CD4-positive, CD25-positive, alpha-beta regulatory T cell (primary cell): Measurements from ENCODE around the gene SNX1. TPM values are rescaled to one million over a fixed set of nuclear protein-coding genes. Genes with fewer than 3 reads are reported as not detected.
"Not testable (repeated sequence)": the region's sequence is repeated elsewhere in the genome, so short reads cannot be mapped to it uniquely, and the experiment has no call there.

Source experiments
- ATAC-seq, 2 donors: fragments of 150-1000 bp; cut with Tn5 transposase; one replicate each; pipeline ENCODE4 v1.10.0; 2021; ENCODE audit warnings: low read depth in 2 of 2, moderate number of reproducible peaks in 2 of 2, moderate library complexity in 1 of 2
- DNase-seq, 3 donors: peaks; one replicate each; pipeline versions ENCODE4 v3.0.0 to v3.0.0-alpha.2; 2012 to 2022; ENCODE audit warnings: mixed read lengths in 1 of 3
- H3K27ac ChIP-seq: one replicate; pipeline ENCODE4 v1.7.0; 2013; ENCODE audit warnings: mild to moderate bottlenecking, low read length; ENCODE audit not compliant: insufficient read depth, poor library complexity, severe bottlenecking
- H3K27me3 ChIP-seq: one replicate; pipeline ENCODE4 v1.7.0; 2013; ENCODE audit warnings: low read length; ENCODE audit not compliant: control insufficient read depth, insufficient read depth
- H3K36me3 ChIP-seq: one replicate; pipeline ENCODE4 v1.7.0; 2013; ENCODE audit warnings: mild to moderate bottlenecking, low read length, moderate library complexity; ENCODE audit not compliant: control insufficient read depth, insufficient read depth
- H3K4me1 ChIP-seq: 2 replicates; pipeline ENCODE4 v1.7.0; 2013; ENCODE audit warnings: mild to moderate bottlenecking, low read length; ENCODE audit not compliant: insufficient read depth, control insufficient read depth, poor library complexity, severe bottlenecking
- H3K4me3 ChIP-seq: one replicate; pipeline ENCODE4 v1.7.0; 2013; ENCODE audit warnings: low read depth, mild to moderate bottlenecking, low read length, moderate library complexity
- H3K9me3 ChIP-seq, 2 experiments: 1 replicate in 1 of 2; 2 replicates in 1 of 2; pipeline ENCODE4 v1.7.0; 2013; ENCODE audit warnings: low read length in 2 of 2, mild to moderate bottlenecking in 1 of 2, moderate library complexity in 1 of 2; ENCODE audit not compliant: control insufficient read depth in 2 of 2
- H3K27ac Mint-ChIP-seq, 3 donors: one replicate each; pipeline ENCODE4 v1.8.0; 2020 to 2022; ENCODE audit warnings: mild to moderate bottlenecking in 3 of 3, mixed read lengths in 3 of 3, moderate library complexity in 2 of 3
- H3K27me3 Mint-ChIP-seq: one replicate; pipeline ENCODE4 v1.8.0; 2022; ENCODE audit warnings: mild to moderate bottlenecking, mixed read lengths
- H3K36me3 Mint-ChIP-seq: one replicate; pipeline ENCODE4 v1.8.0; 2020; ENCODE audit warnings: mixed read lengths
- H3K4me1 Mint-ChIP-seq, 4 donors: one replicate each; pipeline ENCODE4 v1.8.0; 2020 to 2022; ENCODE audit warnings: mixed read lengths in 4 of 4, mild to moderate bottlenecking in 1 of 4
- H3K4me3 Mint-ChIP-seq, 4 donors: one replicate each; pipeline ENCODE4 v1.8.0; 2020 to 2022; ENCODE audit warnings: mild to moderate bottlenecking in 4 of 4, mixed read lengths in 4 of 4, moderate library complexity in 3 of 4
- H3K9me3 Mint-ChIP-seq, 7 donors: one replicate each; pipeline ENCODE4 v1.8.0; 2020 to 2022; ENCODE audit warnings: mixed read lengths in 7 of 7, mild to moderate bottlenecking in 3 of 7, moderate library complexity in 2 of 7
- polyA plus RNA-seq, 4 donors: library from polyadenylated mRNA; unstranded; fragments of 300-500 nt; fragmentation: Illumina TruSeq; gene quantifications; one replicate each; pipeline ENCODE4 v1.2.3, GENCODE V29; 2021
- total RNA-seq: library from RNA; stranded (reverse); gene quantifications from one replicate; pipeline ENCODE4 v1.2.3, GENCODE V29; 2022

The SNX1 gene
- total and polyA plus RNA-seq, 5 donors from 2014 or later = 58.3 to 112 (median 70.7) TPM

DNA sequence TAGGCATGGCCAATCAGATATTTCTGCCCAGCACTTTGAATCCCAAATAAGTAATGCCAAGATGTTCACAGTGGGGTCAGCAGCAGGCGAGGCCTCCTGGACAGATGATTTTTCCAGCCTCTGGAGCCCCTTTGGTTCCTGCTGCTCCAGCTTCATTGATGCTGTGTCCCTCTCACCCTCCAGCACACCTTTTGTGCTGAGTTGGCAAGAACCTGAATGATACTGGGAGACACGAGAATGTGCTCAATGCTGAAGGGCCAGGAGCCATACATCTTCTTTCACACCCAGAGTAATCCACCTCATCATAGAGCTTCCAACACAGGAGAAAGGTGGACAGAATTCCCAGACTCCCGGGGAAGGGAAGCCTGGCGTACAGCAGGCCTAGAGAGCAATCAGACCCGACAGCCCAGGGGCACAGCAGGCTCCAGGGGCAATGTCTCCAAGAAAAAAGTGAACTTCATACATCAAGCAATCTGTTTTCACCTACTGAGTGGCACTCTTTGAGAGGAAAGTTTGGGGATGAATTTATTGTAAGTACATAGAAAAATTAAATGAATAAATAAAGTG is 42.8 kb upstream of the SNX1 start:
- no peak for DNase-seq
- H3K4me1 Mint-ChIP-seq = peaks cover 0 to 2% (median 0%) of the 10 kb centered on the region in 4 donors
- H3K36me3 ChIP-seq = no peaks in the 10 kb centered on the region
- peaks cover 8% of the 10 kb centered on the region for H3K27me3 Mint-ChIP-seq
- no peaks in the 10 kb centered on the region for H3K4me1 ChIP-seq
- H3K4me3 Mint-ChIP-seq = no peak overlapping the region
- H3K27me3 ChIP-seq = peaks cover 5% of the 10 kb centered on the region
- no peak overlapping the region for H3K27ac Mint-ChIP-seq
- H3K9me3 ChIP-seq = no peaks in the 10 kb centered on the region
- no peak for ATAC-seq
- H3K4me3 ChIP-seq = no peak overlapping the region
- no peak overlapping the region for H3K27ac ChIP-seq
- no peaks in the 10 kb centered on the region for H3K9me3 Mint-ChIP-seq
- no peaks in the 10 kb centered on the region for H3K36me3 Mint-ChIP-seq

DNA sequence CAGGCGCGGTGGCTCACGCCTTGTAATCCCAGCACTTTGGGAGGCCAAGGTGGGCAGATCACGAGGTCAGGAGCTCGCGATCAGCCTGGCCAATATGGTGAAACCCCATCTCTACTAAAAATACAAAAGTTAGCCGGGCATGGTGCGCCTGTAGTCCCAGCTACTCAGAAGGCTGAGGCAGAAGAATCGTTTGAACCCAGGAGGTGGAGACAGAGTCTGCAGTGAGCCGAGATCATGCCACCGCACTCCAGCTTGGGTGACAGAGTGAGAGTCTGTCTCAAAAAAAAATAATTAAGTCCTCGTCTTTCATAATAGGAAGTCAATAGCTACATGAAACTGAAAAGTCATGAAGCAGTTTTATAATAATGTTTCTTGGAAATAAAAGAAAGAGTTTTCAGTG is 42.1 kb upstream of the SNX1 start:
- not testable (repeated sequence) for DNase-seq, H3K4me3 Mint-ChIP-seq, H3K9me3 Mint-ChIP-seq, H3K36me3 Mint-ChIP-seq, H3K4me1 ChIP-seq, H3K27me3 Mint-ChIP-seq, H3K27ac ChIP-seq, H3K36me3 ChIP-seq, H3K4me1 Mint-ChIP-seq, H3K27me3 ChIP-seq, H3K4me3 ChIP-seq, H3K9me3 ChIP-seq, ATAC-seq, H3K27ac Mint-ChIP-seq

DNA sequence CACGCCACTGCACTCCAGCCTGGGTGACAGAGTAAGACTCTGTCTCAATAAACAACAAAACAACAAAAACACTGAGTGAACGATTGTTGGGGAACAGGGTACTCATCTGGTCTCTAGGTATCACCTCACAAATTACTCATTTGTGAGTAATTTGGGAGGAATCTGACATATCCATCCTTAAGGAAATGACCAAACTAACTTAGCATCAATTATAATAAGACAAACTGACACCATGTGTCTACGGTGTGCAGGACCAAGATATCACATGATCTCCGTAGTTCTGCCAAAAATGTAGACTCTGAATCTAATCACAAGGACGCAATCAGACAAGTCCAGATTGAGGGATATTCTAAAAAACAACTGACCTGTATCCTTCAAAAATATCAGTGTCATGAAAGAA is 37.5 kb upstream of the SNX1 start:
- ATAC-seq = no peak
- no peaks in the 10 kb centered on the region for H3K9me3 Mint-ChIP-seq
- no peak overlapping the region for H3K4me3 Mint-ChIP-seq
- Histone ChIP-seq H3K4me3 (no peak overlapping the region), H3K9me3 (no peaks in the 10 kb centered on the region), H3K27me3 (no peaks in the 10 kb centered on the region), H3K36me3 (no peaks in the 10 kb centered on the region), H3K27ac (no peak overlapping the region), H3K4me1 (no peaks in the 10 kb centered on the region)
- H3K36me3 Mint-ChIP-seq = no peaks in the 10 kb centered on the region
- H3K4me1 Mint-ChIP-seq = no peaks in the 10 kb centered on the region
- no peak overlapping the region for H3K27ac Mint-ChIP-seq
- no peak for DNase-seq
- H3K27me3 Mint-ChIP-seq = peaks cover 5% of the 10 kb centered on the region

DNA sequence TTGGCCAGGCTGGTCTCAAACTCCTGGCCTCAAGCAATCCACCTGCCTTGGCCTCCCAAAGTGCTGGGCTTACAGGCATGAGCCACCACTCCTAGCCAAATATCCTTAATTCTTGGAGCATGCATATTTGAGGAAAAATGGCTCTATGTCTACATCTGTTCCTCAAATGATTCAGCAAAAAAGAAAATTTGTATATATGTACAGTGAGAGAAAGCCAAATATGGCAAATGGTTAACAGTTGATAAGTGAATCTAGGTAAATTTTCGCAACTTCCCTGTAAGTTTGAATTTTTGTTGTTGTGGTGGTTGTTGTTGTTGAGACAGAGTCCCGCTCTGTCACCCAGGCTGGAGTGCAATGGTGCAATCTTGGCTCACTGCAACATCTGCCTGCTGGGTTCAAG is 36.7 kb upstream of the SNX1 start:
- not testable (repeated sequence) for H3K4me3 Mint-ChIP-seq, ATAC-seq, DNase-seq, H3K9me3 Mint-ChIP-seq, H3K27ac Mint-ChIP-seq, H3K27me3 ChIP-seq, H3K27ac ChIP-seq, H3K36me3 Mint-ChIP-seq, H3K36me3 ChIP-seq, H3K4me1 Mint-ChIP-seq, H3K27me3 Mint-ChIP-seq, H3K9me3 ChIP-seq, H3K4me3 ChIP-seq, H3K4me1 ChIP-seq

DNA sequence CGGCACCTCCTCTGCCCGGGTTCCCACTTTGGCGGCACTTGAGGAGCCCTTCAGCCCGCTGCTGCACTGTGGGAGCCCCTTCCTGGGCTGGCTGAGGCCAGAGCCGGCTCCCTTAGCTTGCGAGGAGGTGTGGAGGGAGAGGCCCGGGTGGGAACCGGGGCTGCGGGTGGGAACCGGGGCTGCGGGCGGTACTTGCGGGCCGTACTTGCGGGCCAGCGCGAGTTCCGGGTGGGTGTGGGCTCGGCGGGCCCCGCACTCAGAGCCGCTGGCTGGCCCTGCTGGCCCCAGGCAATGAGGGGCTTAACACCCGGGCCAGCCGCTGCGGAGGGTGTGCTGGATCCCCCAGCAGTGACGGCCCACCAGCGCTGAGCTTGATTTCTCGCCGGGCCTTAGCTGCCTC is 35.1 kb upstream of the SNX1 start:
- Mint-ChIP-seq H3K4me3 (no peak overlapping the region), H3K36me3 (no peaks in the 10 kb centered on the region), H3K9me3 (no peaks in the 10 kb centered on the region), H3K27ac (no peak overlapping the region), H3K4me1 (no peaks in the 10 kb centered on the region), H3K27me3 (no peaks in the 10 kb centered on the region)
- H3K9me3 ChIP-seq = no peaks in the 10 kb centered on the region
- H3K4me3 ChIP-seq = no peak overlapping the region
- H3K27ac ChIP-seq = no peak overlapping the region
- ATAC-seq (no peak), DNase-seq (no peak)
- no peaks in the 10 kb centered on the region for H3K36me3 ChIP-seq
- H3K4me1 ChIP-seq = no peaks in the 10 kb centered on the region
- no peaks in the 10 kb centered on the region for H3K27me3 ChIP-seq

DNA sequence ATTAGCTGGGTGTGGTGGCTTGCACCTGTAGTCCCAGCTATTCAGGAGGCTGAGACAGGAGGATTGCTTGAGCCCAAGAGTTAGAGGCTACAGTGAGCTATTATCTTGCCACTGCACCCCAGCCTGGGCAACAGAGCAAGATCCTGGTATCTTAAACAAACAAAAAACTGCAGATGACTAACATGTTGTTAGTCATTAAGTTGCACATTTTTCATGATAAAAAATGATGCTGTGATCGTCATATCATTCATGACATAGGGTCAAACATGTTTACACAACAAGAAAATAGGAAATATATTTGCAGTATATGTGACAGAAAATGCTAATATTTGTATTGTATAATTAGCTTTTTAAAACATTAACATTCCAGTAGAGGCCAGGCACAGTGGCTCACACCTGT is 29.3 kb upstream of the SNX1 start:
- Mint-ChIP-seq H3K4me1 (peaks cover 0 to 6% (median 0%) of the 10 kb centered on the region in 4 donors), H3K4me3 (no peak overlapping the region), H3K36me3 (no peaks in the 10 kb centered on the region), H3K27me3 (no peaks in the 10 kb centered on the region), H3K27ac (no peak overlapping the region), H3K9me3 (no peaks in the 10 kb centered on the region)
- no peak overlapping the region for H3K4me3 ChIP-seq
- H3K9me3 ChIP-seq = no peaks in the 10 kb centered on the region
- no peaks in the 10 kb centered on the region for H3K27me3 ChIP-seq
- ATAC-seq (no peak), DNase-seq (no peak)
- peaks cover 4% of the 10 kb centered on the region for H3K4me1 ChIP-seq
- H3K36me3 ChIP-seq = peaks cover 4% of the 10 kb centered on the region
- H3K27ac ChIP-seq = no peak overlapping the region

DNA sequence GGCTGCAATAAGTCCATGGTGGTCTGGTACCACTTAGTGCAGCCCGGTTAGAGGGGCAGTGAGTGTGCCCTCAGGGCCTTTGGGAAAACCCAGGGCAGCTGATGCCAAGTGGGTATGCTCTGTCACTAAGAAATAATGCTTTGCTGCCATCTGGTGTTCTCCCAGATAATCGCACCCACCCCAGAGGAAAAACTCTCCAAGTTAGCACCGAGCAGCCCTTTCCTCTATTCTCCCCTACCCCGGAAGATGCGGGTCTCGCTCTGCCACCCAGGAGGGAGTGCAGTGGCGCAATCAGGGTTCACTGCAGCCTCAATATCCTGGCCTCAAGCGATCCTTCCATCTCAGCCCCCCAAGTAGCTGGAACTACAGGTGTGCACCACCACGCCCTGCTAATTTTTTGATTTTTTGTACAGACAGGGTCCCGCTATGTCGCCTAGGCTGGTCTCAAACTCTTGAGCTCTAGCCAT is 28.2 kb upstream of the SNX1 start:
- peaks cover 4% of the 10 kb centered on the region for H3K4me1 ChIP-seq
- DNase-seq (peak; percentile 50 to 63 (median 62)), ATAC-seq (peak; percentile 72 to 73)
- no peaks in the 10 kb centered on the region for H3K9me3 ChIP-seq
- H3K4me3 ChIP-seq = no peak overlapping the region
- H3K27ac ChIP-seq = no peak overlapping the region
- Mint-ChIP-seq H3K9me3 (no peaks in the 10 kb centered on the region), H3K36me3 (peaks cover 9% of the 10 kb centered on the region), H3K27me3 (no peaks in the 10 kb centered on the region), H3K27ac (peak overlapping the region in 1 of 3 donors; percentile 62), H3K4me1 (peaks cover 0 to 6% (median 0%) of the 10 kb centered on the region in 4 donors), H3K4me3 (no peak overlapping the region)
- no peaks in the 10 kb centered on the region for H3K27me3 ChIP-seq
- peaks cover 13% of the 10 kb centered on the region for H3K36me3 ChIP-seq

DNA sequence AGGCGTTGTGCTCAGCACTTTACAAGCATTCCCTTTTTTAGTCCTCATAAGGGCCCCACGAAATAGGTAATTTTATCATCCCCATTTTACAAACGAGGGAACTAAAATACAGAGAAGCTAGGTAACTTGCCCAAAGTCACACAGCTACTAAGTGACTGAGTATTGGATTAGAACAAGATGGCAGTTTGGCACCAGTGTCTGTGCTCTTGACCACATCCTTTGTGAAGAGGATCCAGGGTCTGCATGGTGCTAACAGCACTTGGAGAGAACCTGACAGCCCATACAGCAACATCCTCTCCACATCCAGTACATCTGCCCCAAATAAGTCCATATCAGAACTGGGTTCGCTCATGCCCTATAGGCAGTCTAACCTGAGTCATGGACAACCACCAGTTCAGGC is 27.6 kb upstream of the SNX1 start:
- peaks cover 0 to 6% (median 0%) of the 10 kb centered on the region in 4 donors for H3K4me1 Mint-ChIP-seq
- DNase-seq (peak in 1 of 3 donors; percentile 36), ATAC-seq (no peak)
- H3K36me3 ChIP-seq = peaks cover 13% of the 10 kb centered on the region
- H3K27ac Mint-ChIP-seq = no peak overlapping the region
- no peak overlapping the region for H3K4me3 ChIP-seq
- no peak overlapping the region for H3K4me3 Mint-ChIP-seq
- H3K27ac ChIP-seq = no peak overlapping the region
- no peaks in the 10 kb centered on the region for H3K9me3 Mint-ChIP-seq
- H3K36me3 Mint-ChIP-seq = peaks cover 13% of the 10 kb centered on the region
- no peaks in the 10 kb centered on the region for H3K27me3 ChIP-seq
- peaks cover 4% of the 10 kb centered on the region for H3K4me1 ChIP-seq
- H3K27me3 Mint-ChIP-seq = no peaks in the 10 kb centered on the region
- no peaks in the 10 kb centered on the region for H3K9me3 ChIP-seq
